DND-41 (cell line): Measurements from ENCODE around the gene KLHL11.

Experiments
- ATAC-seq: fragments of 200-7000 bp; cut with Tn5 transposase; 3 replicates; pipeline ENCODE4 v1.9.1; 2021; ENCODE audit warnings: low read depth; ENCODE audit not compliant: insufficient read depth
- DNase-seq: peaks from one replicate; pipeline ENCODE4 v3.0.0-alpha.2; 2020
- H2AFZ ChIP-seq: 2 replicates; pipeline ENCODE4 v1.6.0; 2012; ENCODE audit warnings: low read depth, low read length
- H3K27ac ChIP-seq: 2 replicates; pipeline ENCODE4 v1.5.1; 2012; ENCODE audit warnings: low read length, inconsistent platforms
- H3K27me3 ChIP-seq: fragments of 200-600 bp; sonication (generic); 2 replicates; pipeline ENCODE4 v1.6.0; 2012; ENCODE audit warnings: low read length, mild to moderate bottlenecking, inconsistent platforms; ENCODE audit not compliant: insufficient read depth, poor library complexity
- H3K36me3 ChIP-seq: 2 replicates; pipeline ENCODE4 v1.5.1; 2012; ENCODE audit warnings: low read length, inconsistent platforms; ENCODE audit not compliant: insufficient read depth
- H3K4me1 ChIP-seq: 2 replicates; pipeline ENCODE4 v1.5.1; 2012; ENCODE audit warnings: mild to moderate bottlenecking, low read length; ENCODE audit not compliant: insufficient read depth
- H3K4me2 ChIP-seq: 2 replicates; pipeline ENCODE4 v1.6.0; 2012; ENCODE audit warnings: mild to moderate bottlenecking, moderate library complexity, low read length, inconsistent platforms; ENCODE audit not compliant: insufficient read depth
- H3K4me3 ChIP-seq, 2 experiments: fragments of 200-600 bp in 1 of 2; shearing (Covaris generic) in 1 of 2; 2 replicates each; pipeline ENCODE4 v1.5.1; 2012 to 2016; ENCODE audit warnings: inconsistent platforms in 2 of 2, low read length in 2 of 2, mild to moderate bottlenecking in 2 of 2, low read depth in 1 of 2, moderate library complexity in 1 of 2
- H3K79me2 ChIP-seq: 2 replicates; pipeline ENCODE4 v1.6.0; 2012; ENCODE audit warnings: low read length, inconsistent platforms; ENCODE audit not compliant: insufficient read depth
- H3K9ac ChIP-seq: 2 replicates; pipeline ENCODE4 v1.6.0; 2012; ENCODE audit warnings: low read depth, mild to moderate bottlenecking, inconsistent platforms, low read length, moderate library complexity
- H3K9me3 ChIP-seq: 2 replicates; pipeline ENCODE4 v1.5.1; 2012; ENCODE audit warnings: low read length, moderate library complexity, mild to moderate bottlenecking, inconsistent platforms; ENCODE audit not compliant: insufficient read depth, severe bottlenecking
- H4K20me1 ChIP-seq: 2 replicates; pipeline ENCODE4 v1.6.0; 2012; ENCODE audit warnings: low read length; ENCODE audit not compliant: insufficient read depth
- CTCF ChIP-seq: IDR thresholded peaks from 2 replicates; pipeline ENCODE4 v1.5.1; 2012; ENCODE audit warnings: borderline replicate concordance, low read length, moderate library complexity, mild to moderate bottlenecking; ENCODE audit not compliant: poor library complexity, severe bottlenecking; ENCODE audit errors: extremely low read depth
- EZH2 ChIP-seq: IDR thresholded peaks from 3 replicates; pipeline ENCODE4 v1.6.1; 2012; ENCODE audit warnings: borderline replicate concordance, low read depth, mild to moderate bottlenecking, moderate library complexity, low read length, inconsistent platforms; ENCODE audit not compliant: severe bottlenecking

The KLHL11 gene

GRCh38 chr17:41873559-41874292 is 8.5 kb upstream of the KLHL11 start:
- Histone ChIP-seq H3K27me3 (no peaks in the 10 kb centered on the region), H3K36me3 (peaks cover 75% of the 10 kb centered on the region), H3K9ac (no peak overlapping the region), H3K4me3 (no peak overlapping the region), H3K9me3 (no peaks in the 10 kb centered on the region), H3K4me1 (no peaks in the 10 kb centered on the region), H3K79me2 (no peaks in the 10 kb centered on the region), H3K27ac (no peak overlapping the region), H4K20me1 (no peaks in the 10 kb centered on the region), H3K4me2 (no peak overlapping the region), H2AFZ (no peak overlapping the region)
- ATAC-seq (no peak), DNase-seq (no peak)
- TF ChIP-seq EZH2, result no peak
- no peak for TF ChIP-seq CTCF

- Histone ChIP-seq H3K4me2 (no peak overlapping the region), H3K9ac (no peak overlapping the region), H3K79me2 (no peaks in the 10 kb centered on the region), H2AFZ (no peak overlapping the region), H3K4me3 (no peak overlapping the region), H3K4me1 (no peaks in the 10 kb centered on the region), H3K27me3 (no peaks in the 10 kb centered on the region), H3K27ac (no peak overlapping the region), H3K36me3 (peaks cover 73% of the 10 kb centered on the region), H3K9me3 (no peaks in the 10 kb centered on the region), H4K20me1 (no peaks in the 10 kb centered on the region)
- ATAC-seq (no peak), DNase-seq (no peak)
- no peak for TF ChIP-seq EZH2
- TF ChIP-seq CTCF, result no peak
These were observed 6.6 kb upstream of the KLHL11 start for GRCh38 chr17:41871789-41872188.

- no peak overlapping the region for H3K4me2 ChIP-seq
- H4K20me1 ChIP-seq, result no peaks in the 10 kb centered on the region
- no peak overlapping the region for H2AFZ ChIP-seq
- H3K27ac ChIP-seq, result no peak overlapping the region
- ATAC-seq, result no peak
- H3K9ac ChIP-seq, result no peak overlapping the region
- no peaks in the 10 kb centered on the region for H3K79me2 ChIP-seq
- peaks cover 78% of the 10 kb centered on the region for H3K36me3 ChIP-seq
- H3K9me3 ChIP-seq, result no peaks in the 10 kb centered on the region
- H3K27me3 ChIP-seq, result no peaks in the 10 kb centered on the region
- H3K4me3 ChIP-seq, result no peak overlapping the region
- TF ChIP-seq EZH2 (no peak), CTCF (no peak)
- DNase-seq, result no peak
- H3K4me1 ChIP-seq, result peaks cover under 1% of the 10 kb centered on the region; the same call in 1 of the 2 replicates
These were observed 5.4 kb upstream of the KLHL11 start for GRCh38 chr17:41870627-41871026.

- no peaks in the 10 kb centered on the region for H4K20me1 ChIP-seq
- H3K79me2 ChIP-seq, result peaks cover under 1% of the 10 kb centered on the region
- no peak overlapping the region for H3K9ac ChIP-seq
- no peaks in the 10 kb centered on the region for H3K27me3 ChIP-seq
- H3K4me1 ChIP-seq, result peaks cover 3% of the 10 kb centered on the region; the same call in 1 of the 2 replicates
- no peak for TF ChIP-seq EZH2
- TF ChIP-seq CTCF, result no peak
- no peak overlapping the region for H3K4me3 ChIP-seq
- peaks cover 76% of the 10 kb centered on the region for H3K36me3 ChIP-seq
- no peak overlapping the region for H2AFZ ChIP-seq
- ATAC-seq (no peak), DNase-seq (no peak)
- no peaks in the 10 kb centered on the region for H3K9me3 ChIP-seq
- no peak overlapping the region for H3K4me2 ChIP-seq
- no peak overlapping the region for H3K27ac ChIP-seq
These were observed 4.9 kb upstream of the KLHL11 start for GRCh38 chr17:41870097-41870496.
